Measurements from ENCODE around the gene ZIC1. TPM values are rescaled to one million over a fixed set of nuclear protein-coding genes. Genes with fewer than 3 reads are reported as not detected.

The ZIC1 gene
- total RNA-seq, 1 experiment from 2014 or later: not detected

DNA sequence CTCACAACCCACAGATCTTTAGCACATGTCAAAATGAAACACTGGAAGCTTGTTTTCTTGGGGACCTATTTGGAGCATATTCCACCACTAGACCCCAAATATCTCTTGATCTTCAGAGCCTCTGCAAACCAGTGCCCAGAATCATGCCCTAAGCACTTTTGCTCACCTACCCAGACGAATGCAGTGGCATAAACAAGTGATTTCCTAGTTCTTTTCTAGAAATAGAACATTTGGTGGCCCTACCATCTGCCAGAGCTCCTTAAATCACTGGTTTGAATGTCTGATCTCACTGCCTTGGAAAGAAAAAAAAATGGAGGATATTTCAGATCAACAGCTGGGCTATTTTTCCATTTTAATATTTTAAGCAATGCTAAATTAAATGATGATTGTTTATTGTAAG lies 8.2 kb upstream of the ZIC1 start:
- DNase-seq: no peak

More for the DNA sequence above, 8.2 kb upstream of the ZIC1 start:
- H2BK12ac ChIP-seq (ENCODE audit: insufficient read length, low read depth, low read length): no peak overlapping the region
- H3K9me3 ChIP-seq (ENCODE audit: control insufficient read depth, low read depth, low read length): no peaks in the 10 kb centered on the region
- no peak overlapping the region for H3K27ac Mint-ChIP-seq
- no peaks in the 10 kb centered on the region for H3K79me2 ChIP-seq (ENCODE audit: insufficient read depth, low read length)
- no peak overlapping the region for H3K4ac ChIP-seq (ENCODE audit: low read depth, low read length)
- H2BK120ac ChIP-seq (ENCODE audit: low read depth, low read length, poor library complexity, severe bottlenecking): no peak overlapping the region
- no peak overlapping the region for H2BK20ac ChIP-seq (ENCODE audit: low read depth, low read length, poor library complexity, severe bottlenecking)
- peaks cover 47 to 78% of the 10 kb centered on the region in 2 experiments for H3K4me1 Mint-ChIP-seq
- H4K20me1 ChIP-seq (ENCODE audit: control insufficient read depth, insufficient read depth, insufficient read length): no peaks in the 10 kb centered on the region
- no peak overlapping the region for H3T11ph ChIP-seq (ENCODE audit: low read length)
- H4K91ac ChIP-seq (ENCODE audit: insufficient read length, low read depth, low read length): no peak overlapping the region
- no peak overlapping the region for H3K56ac ChIP-seq (ENCODE audit: insufficient read length, low read depth, low read length)
- no peaks in the 10 kb centered on the region; a peak in 2 of 7 replicates for H3K36me3 Mint-ChIP-seq (ENCODE audit: insufficient read depth in 1 of 3, low read depth in 3 of 3)
- no peaks in the 10 kb centered on the region for H3K79me1 ChIP-seq (ENCODE audit: insufficient read depth, low read depth, low read length, poor library complexity, severe bottlenecking)
- no peak overlapping the region for H2AFZ ChIP-seq (ENCODE audit: low read length)
- no peak for TF ChIP-seq CTCF (conservative IDR thresholded peaks at IDR 0.05)
- peaks cover 14% of the 10 kb centered on the region for H3K4me1 ChIP-seq (ENCODE audit: insufficient read depth, low read length)
- H3K27me3 Mint-ChIP-seq (ENCODE audit: low read depth): peaks cover 100% of the 10 kb centered on the region
- H3K27ac ChIP-seq (ENCODE audit: insufficient read length, low read depth, low read length): no peak overlapping the region
- H4K5ac ChIP-seq (ENCODE audit: insufficient read length, low read depth, low read length): no peak overlapping the region
- no peak overlapping the region for H3K14ac ChIP-seq (ENCODE audit: insufficient read depth, low read length)
- no peak overlapping the region for H3K23ac ChIP-seq (ENCODE audit: insufficient read length, low read depth, low read length)
- H3K18ac ChIP-seq (ENCODE audit: insufficient read length, low read depth, low read length): no peak overlapping the region
- no peak overlapping the region for H2BK5ac ChIP-seq (ENCODE audit: insufficient read length, low read length)
- no peak overlapping the region for H3K9ac ChIP-seq (ENCODE audit: extremely low read depth, insufficient read length, low read length)
- peaks cover 13% of the 10 kb centered on the region for H3K23me2 ChIP-seq (ENCODE audit: insufficient read length, low read depth, low read length, poor library complexity, severe bottlenecking)
- no peak overlapping the region for H3K4me3 Mint-ChIP-seq
- H2AK5ac ChIP-seq (ENCODE audit: insufficient read length, low read length): no peak overlapping the region
- no peak overlapping the region for H4K8ac ChIP-seq (replicated peaks; ENCODE audit: insufficient read length, low read depth, low read length)
- H3K9me3 Mint-ChIP-seq: peaks cover 0 to 3% of the 10 kb centered on the region in 2 experiments; a peak in 2 of 5 replicates
- no peak overlapping the region for H2BK15ac ChIP-seq (ENCODE audit: low read depth, low read length)
- WGBS (ENCODE audit: extremely low coverage, insufficient read length, low lambda C conversion rate): no CpG with 5 or more reads among the region's 1 CpG
- no peak overlapping the region for H3K4me2 ChIP-seq (ENCODE audit: insufficient read depth, insufficient read length, low read length)
- H3K27me3 ChIP-seq (ENCODE audit: insufficient read depth, low read length): peaks cover 63% of the 10 kb centered on the region
